Lower lobe of right lung (tissue), 2 donors: ENCODE data around the gene ADD1. TPM values are rescaled to one million over a fixed set of nuclear protein-coding genes. Genes with fewer than 3 reads are reported as not detected.
A peak's percentile ranks its signal among the peaks of the same experiment; 100 is the strongest.

Experiments used
- ATAC-seq, 2 donors: fragments of 200-7000 bp; cut with Tn5 transposase; one replicate each; pipeline ENCODE4 v1.9.1; 2020 to 2022; ENCODE audit warnings: mild to moderate bottlenecking in 2 of 2, moderate library complexity in 2 of 2
- DNase-seq: peaks from one replicate; pipeline ENCODE4 v3.0.0-alpha.2; 2020
- H3K27ac ChIP-seq: fragments of 200-600 bp; one replicate; pipeline ENCODE4 v1.8.0; 2022
- H3K27me3 ChIP-seq: fragments of 200-600 bp; one replicate; pipeline ENCODE4 v1.8.0; 2022; ENCODE audit warnings: low read depth
- H3K36me3 ChIP-seq: fragments of 200-600 bp; one replicate; pipeline ENCODE4 v1.8.0; 2022; ENCODE audit warnings: mild to moderate bottlenecking
- H3K4me1 ChIP-seq: fragments of 200-600 bp; one replicate; pipeline ENCODE4 v1.8.0; 2022
- H3K4me3 ChIP-seq: fragments of 200-600 bp; one replicate; pipeline ENCODE4 v1.8.0; 2022; ENCODE audit warnings: mild to moderate bottlenecking
- H3K9me3 ChIP-seq: fragments of 200-600 bp; one replicate; pipeline ENCODE4 v1.8.0; 2022
- intact Hi-C: fragments of 100-400 bp; cut with DNase I; formaldehyde crosslinking; loops from one replicate; pipeline ENCODE4 v1.11.0; 2022
- total RNA-seq: library from RNA; stranded (reverse); fragmentation: NEBNext Ultra II Directional; extraction: Animal tissue kit (Norgen Biotek cat#: 25700); gene quantifications from one replicate; pipeline ENCODE4 v1.2.1, GENCODE V29; 2021
- TF ChIP-seq, protein P1 (sequence below): fragments of 200-600 bp; IDR thresholded peaks from one replicate; pipeline ENCODE4 v1.8.0; 2022; ENCODE audit warnings: antibody characterized with exemption, mild to moderate bottlenecking
- donor health status: DM: no; HTN: yes; CAD: no; lungs with severe emphysema.

The ADD1 gene
- total RNA-seq, 1 donor from 2014 or later, result 279 TPM

DNA sequence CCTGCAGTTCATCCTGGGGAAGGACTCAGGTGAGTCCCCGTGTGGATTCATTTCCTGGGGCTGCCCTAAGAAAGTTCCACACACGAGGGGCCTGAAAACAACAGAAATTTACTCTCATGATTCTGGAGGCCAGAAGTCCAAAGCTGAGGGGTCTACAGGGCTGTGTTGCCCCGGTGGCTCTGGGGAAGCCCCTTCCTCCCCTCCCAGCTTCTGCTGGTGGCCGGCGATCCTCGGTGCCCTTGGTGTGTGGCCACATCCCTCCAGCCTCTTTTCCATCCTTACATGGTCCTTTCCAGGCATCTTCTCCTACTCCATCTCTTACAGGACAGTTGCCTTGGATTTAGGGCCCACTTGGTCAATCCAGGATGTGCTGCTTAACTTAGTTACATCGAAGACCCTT is 35.6 kb upstream of the ADD1 start:
- DNase-seq, result no peak
- Histone ChIP-seq H3K27me3 (no peaks in the 10 kb centered on the region), H3K4me1 (peaks cover 93% of the 10 kb centered on the region), H3K4me3 (no peak overlapping the region), H3K27ac (peak overlapping the region; percentile 87), H3K9me3 (no peaks in the 10 kb centered on the region), H3K36me3 (no peaks in the 10 kb centered on the region)
- TF ChIP-seq, protein P1, sequence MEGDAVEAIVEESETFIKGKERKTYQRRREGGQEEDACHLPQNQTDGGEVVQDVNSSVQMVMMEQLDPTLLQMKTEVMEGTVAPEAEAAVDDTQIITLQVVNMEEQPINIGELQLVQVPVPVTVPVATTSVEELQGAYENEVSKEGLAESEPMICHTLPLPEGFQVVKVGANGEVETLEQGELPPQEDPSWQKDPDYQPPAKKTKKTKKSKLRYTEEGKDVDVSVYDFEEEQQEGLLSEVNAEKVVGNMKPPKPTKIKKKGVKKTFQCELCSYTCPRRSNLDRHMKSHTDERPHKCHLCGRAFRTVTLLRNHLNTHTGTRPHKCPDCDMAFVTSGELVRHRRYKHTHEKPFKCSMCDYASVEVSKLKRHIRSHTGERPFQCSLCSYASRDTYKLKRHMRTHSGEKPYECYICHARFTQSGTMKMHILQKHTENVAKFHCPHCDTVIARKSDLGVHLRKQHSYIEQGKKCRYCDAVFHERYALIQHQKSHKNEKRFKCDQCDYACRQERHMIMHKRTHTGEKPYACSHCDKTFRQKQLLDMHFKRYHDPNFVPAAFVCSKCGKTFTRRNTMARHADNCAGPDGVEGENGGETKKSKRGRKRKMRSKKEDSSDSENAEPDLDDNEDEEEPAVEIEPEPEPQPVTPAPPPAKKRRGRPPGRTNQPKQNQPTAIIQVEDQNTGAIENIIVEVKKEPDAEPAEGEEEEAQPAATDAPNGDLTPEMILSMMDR, result no peak
- no peak for ATAC-seq
- intact Hi-C loops, result no loop called here

DNA sequence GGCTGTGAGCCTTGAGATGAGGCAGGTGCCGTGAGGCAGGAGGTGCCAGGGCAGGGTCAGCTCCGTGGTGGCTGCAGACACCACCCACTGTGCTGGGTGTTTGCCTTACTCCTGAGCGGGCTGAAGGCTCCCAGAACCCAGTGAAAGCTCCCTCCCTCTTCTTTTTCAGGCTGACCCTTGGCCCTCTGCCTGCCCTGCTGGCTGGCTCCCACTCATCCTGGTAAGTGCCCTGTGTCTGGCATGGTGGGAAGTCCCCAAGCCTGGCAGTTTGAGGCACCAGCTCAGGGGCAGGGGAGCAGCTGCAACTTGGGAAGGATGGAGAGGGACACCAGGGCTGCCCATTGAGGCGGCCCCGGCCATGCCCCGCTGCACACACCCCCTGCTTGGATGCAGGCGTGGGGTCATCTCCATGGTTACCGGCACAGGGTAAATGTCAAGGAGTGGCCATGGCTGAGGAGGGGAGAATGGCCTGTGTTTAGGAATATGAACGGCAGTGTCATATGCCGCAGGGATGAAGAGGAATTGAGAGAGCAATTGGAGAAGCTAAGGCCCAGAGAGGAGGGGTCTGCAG is 33.9 kb upstream of the ADD1 start:
- intact Hi-C loops, result no loop called here

DNA sequence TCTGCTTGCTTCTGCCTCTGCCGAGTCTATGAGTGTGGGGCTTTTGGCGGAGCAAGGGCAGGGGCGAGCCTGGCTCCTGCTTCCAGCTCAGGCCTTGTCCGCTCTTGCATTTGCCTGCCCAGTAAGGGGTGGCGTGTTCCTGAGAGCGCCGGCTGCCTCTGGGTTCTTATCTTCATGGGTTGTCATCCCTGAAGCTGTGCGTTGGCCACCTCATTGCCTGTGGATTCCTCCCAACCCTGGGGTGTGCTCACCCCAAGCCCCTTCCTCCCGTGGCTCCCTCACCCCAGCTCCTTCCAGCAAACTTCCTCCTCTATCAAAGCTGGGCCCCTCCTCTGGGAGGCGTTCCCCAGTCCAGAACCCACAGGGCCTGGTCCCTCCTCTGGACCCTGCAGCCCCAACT is 33.3 kb upstream of the ADD1 start:
- no peak overlapping the region for H3K4me3 ChIP-seq
- H3K4me1 ChIP-seq, result peaks cover 93% of the 10 kb centered on the region
- no peaks in the 10 kb centered on the region for H3K9me3 ChIP-seq
- no peak for ATAC-seq
- TF ChIP-seq, protein P1, result no peak
- H3K27ac ChIP-seq, result peak overlapping the region; percentile 88
- no peak for DNase-seq
- peaks cover 11% of the 10 kb centered on the region for H3K36me3 ChIP-seq
- H3K27me3 ChIP-seq, result no peaks in the 10 kb centered on the region
- intact Hi-C loops, result no loop called here

More for the DNA sequence above, 33.9 kb upstream of the ADD1 start:
- no peaks in the 10 kb centered on the region for H3K27me3 ChIP-seq
- H3K4me1 ChIP-seq, result peaks cover 93% of the 10 kb centered on the region
- H3K9me3 ChIP-seq, result no peaks in the 10 kb centered on the region
- TF ChIP-seq, protein P1, result no peak
- peaks cover 11% of the 10 kb centered on the region for H3K36me3 ChIP-seq
- H3K4me3 ChIP-seq, result no peak overlapping the region
- H3K27ac ChIP-seq, result peak overlapping the region; percentile 88
- ATAC-seq (no peak), DNase-seq (no peak)

DNA sequence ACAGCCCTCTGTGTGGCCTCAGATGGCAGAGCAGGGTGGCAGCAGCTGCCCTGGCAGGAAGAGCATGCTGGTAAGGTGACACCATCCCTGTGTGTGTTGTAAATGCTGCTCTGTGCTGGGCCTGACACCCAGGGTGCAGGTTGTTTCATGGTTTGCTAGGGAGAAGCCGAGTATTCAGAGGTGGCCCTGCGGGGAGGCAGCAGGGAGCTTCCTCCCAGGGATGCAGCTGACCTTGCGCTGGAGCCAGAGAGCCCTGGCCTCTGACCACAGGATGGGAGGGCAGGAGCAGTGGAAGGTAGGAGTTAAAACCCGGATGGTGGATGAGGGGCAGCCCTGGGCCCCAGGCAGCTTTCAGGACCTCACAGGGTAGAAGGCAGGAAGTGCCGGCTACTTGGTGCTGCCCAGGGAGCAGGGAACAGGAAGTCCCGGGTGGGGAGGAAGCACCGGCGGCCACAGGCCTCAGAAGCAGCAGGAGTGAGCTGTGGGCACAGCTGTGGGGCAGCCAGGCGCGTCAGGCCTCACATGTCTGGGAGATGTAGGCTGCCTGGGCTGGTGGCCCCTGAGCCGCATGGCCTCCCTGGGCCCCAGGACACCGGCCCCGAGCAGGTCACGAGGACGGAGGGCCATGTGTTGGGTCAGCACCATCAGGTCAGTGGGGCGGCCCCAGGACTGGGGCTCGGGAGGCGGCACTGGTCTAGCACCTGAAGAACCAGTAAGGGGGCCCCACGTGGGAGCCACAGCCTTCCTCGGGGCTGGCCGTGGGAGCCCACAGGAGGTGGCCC is 31.6 kb upstream of the ADD1 start:
- Histone ChIP-seq H3K27me3 (no peaks in the 10 kb centered on the region), H3K4me3 (peak overlapping the region; percentile 68), H3K27ac (peak overlapping the region; percentile 88), H3K4me1 (peaks cover 93% of the 10 kb centered on the region), H3K36me3 (peaks cover 11% of the 10 kb centered on the region), H3K9me3 (no peaks in the 10 kb centered on the region)
- peak; percentile 91 for DNase-seq
- intact Hi-C loops, result no loop called here
- ATAC-seq, result peak; percentile 79 to 89
- TF ChIP-seq, protein P1, result no peak

DNA sequence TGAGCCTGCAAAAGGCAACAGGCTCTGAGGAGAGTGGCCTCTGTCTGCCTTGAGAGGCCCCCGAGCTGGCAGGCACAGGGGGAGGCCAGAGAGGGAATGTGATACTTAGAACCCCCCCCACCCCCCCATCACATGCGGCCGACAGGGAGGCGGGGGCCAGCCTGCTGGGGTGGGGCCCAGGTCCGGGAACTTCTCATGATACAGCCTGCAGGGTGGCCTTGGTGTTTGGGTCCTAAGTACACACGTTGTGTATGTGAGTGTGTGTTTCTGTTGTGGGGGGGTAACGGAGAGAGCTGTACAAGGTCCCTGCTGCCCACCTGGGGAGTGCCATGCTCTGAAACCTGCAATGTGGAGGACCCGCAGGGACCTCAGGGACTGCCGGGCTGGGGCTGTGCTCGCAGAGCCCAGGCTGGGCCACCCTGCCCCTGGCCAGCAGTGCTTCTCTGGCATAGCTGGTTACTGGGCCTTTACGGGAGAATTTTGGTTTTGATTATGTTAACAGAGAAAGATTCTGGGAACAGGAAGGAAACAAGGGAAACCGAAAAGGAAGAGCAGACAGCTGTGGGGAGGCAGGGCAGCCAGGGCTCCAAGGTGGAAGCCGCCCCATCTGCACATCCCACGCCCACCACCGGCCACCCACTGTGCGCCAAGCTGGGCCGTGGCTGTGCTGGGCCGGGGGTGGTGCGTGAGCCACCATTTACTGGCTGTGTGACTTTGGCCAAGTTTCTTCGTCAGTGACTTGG is 30.9 kb upstream of the ADD1 start:
- no peaks in the 10 kb centered on the region for H3K27me3 ChIP-seq
- H3K9me3 ChIP-seq, result no peaks in the 10 kb centered on the region
- H3K27ac ChIP-seq, result peak overlapping the region; percentile 88
- peaks cover 93% of the 10 kb centered on the region for H3K4me1 ChIP-seq
- intact Hi-C loops, result no loop called here
- peaks cover 11% of the 10 kb centered on the region for H3K36me3 ChIP-seq
- ATAC-seq (peak; percentile 6 to 20), DNase-seq (no peak)
- TF ChIP-seq, protein P1, result no peak
- H3K4me3 ChIP-seq, result peak overlapping the region; percentile 68
